ENCODE results near the gene KCNIP4. TPM values are rescaled to one million over a fixed set of nuclear protein-coding genes. Genes with fewer than 3 reads are reported as not detected.

Gene KCNIP4
- total and polyA plus RNA-seq, 2 of the 8 experiments (the other 6 are each of a cell fraction or from before 2014, with no cell fraction given) = 0.06 TPM; not detected in 1

DNA sequence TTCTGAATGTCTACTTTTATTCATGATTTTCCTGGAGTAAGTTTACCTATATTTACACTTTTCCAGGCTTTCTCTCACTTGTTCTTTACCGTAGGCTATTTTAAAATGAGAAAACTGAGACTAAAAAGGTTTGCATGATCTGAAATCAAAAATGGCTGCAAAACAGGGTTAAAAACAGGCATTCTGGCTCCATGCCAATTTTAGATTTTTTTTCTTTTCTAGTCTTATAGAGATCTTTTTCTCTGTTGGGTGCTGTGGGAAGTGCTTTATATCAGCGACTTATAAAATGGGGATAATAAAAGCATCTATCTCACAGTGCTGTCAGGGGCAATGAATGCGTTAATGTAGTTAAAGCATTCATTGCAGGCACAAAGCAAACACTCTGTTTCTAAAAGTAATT, 953.6 kb downstream of the KCNIP4 start:
- no peak for FAIRE-seq
- WGBS, 2 experiments (ENCODE audit: extremely low coverage in 1 of 2, insufficient coverage in 1 of 2, insufficient read length in 1 of 2, insufficient replicate concordance in 2 of 2, low coverage in 1 of 2, low lambda C conversion rate in 2 of 2, missing lambda C conversion rate in 1 of 2) = 96% methylated on average over 3 of the region's 3 CpGs; no CpG with 5 or more reads in 1 of the 2 experiments
- TF ChIP-seq CHD1 (IDR thresholded peaks at IDR 0.05; ENCODE audit: low read depth, low read length) (no peak), POLR2A (IDR thresholded peaks at IDR 0.05; ENCODE audit: control extremely low read depth in 1 of 2, low read depth in 2 of 2, low read length in 2 of 2) (no peak), SP2 (IDR thresholded peaks at IDR 0.05; ENCODE audit: low read length) (no peak), RXRA (IDR thresholded peaks at IDR 0.05; ENCODE audit: insufficient read depth, low read depth, low read length) (no peak), EP300 (IDR thresholded peaks at IDR 0.05; ENCODE audit: borderline replicate concordance in 1 of 2, low read depth in 2 of 2, low read length in 2 of 2) (no peak), NRF1 (IDR thresholded peaks at IDR 0.05; ENCODE audit: low read depth, low read length) (no peak), BRCA1 (IDR thresholded peaks at IDR 0.05; ENCODE audit: low read depth, low read length) (no peak), SIRT6 (IDR thresholded peaks at IDR 0.05; ENCODE audit: low read length) (no peak), CHD2 (IDR thresholded peaks at IDR 0.05; ENCODE audit: low read length) (no peak), RNF2 (IDR thresholded peaks at IDR 0.05; ENCODE audit: borderline replicate concordance, low read depth, low read length, missing control alignments, poor library complexity, severe bottlenecking) (no peak), POLR2AphosphoS5 (IDR thresholded peaks at IDR 0.05; ENCODE audit: low read depth, low read length) (no peak), CREB1 (IDR thresholded peaks at IDR 0.05) (no peak), JUND (IDR thresholded peaks at IDR 0.05; ENCODE audit: low read length) (no peak), CEBPB (IDR thresholded peaks at IDR 0.05; ENCODE audit: low read depth, low read length) (no peak)
- TF ChIP-seq, protein P1, sequence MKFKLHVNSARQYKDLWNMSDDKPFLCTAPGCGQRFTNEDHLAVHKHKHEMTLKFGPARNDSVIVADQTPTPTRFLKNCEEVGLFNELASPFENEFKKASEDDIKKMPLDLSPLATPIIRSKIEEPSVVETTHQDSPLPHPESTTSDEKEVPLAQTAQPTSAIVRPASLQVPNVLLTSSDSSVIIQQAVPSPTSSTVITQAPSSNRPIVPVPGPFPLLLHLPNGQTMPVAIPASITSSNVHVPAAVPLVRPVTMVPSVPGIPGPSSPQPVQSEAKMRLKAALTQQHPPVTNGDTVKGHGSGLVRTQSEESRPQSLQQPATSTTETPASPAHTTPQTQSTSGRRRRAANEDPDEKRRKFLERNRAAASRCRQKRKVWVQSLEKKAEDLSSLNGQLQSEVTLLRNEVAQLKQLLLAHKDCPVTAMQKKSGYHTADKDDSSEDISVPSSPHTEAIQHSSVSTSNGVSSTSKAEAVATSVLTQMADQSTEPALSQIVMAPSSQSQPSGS (IDR thresholded peaks at IDR 0.05; ENCODE audit: low read length) = no peak

More for the DNA sequence above, 953.6 kb downstream of the KCNIP4 start:
- no peak overlapping the region for H4K91ac ChIP-seq (replicated peaks; ENCODE audit: insufficient read length, low read length)
- H4K5ac ChIP-seq (ENCODE audit: insufficient read length, low read depth, low read length) = no peak overlapping the region
- no peaks in the 10 kb centered on the region for H3K27me3 ChIP-seq (replicated peaks in 1 of 4; ENCODE audit: control insufficient read depth in 3 of 4, extremely low read depth in 1 of 4, insufficient read depth in 3 of 4, low read length in 3 of 4)
- H3K23ac ChIP-seq (ENCODE audit: insufficient read length) = no peak overlapping the region
- H2BK120ac ChIP-seq (replicated peaks; ENCODE audit: low read depth, low read length) = no peak overlapping the region
- no peaks in the 10 kb centered on the region for H3K36me3 ChIP-seq (ENCODE audit: control insufficient read depth in 2 of 4, insufficient read depth in 4 of 4, low read length in 3 of 4)
- H2AFZ ChIP-seq (ENCODE audit: low read length) = no peak overlapping the region
- peaks cover 0 to 4% of the 10 kb centered on the region in 2 experiments; a peak in 1 of 4 replicates for H3K9me3 ChIP-seq (ENCODE audit: insufficient read depth in 2 of 2, low read depth in 1 of 2, low read length in 1 of 2)
- DNase-seq (ENCODE audit: low read depth in 1 of 2, low spot score in 2 of 2) = no peak
- no peak overlapping the region for H2BK15ac ChIP-seq (ENCODE audit: low read length)
- no peak overlapping the region for H2BK12ac ChIP-seq (ENCODE audit: low read depth, low read length)
- H3K79me2 ChIP-seq (ENCODE audit: control insufficient read depth in 1 of 2, insufficient read depth in 2 of 2, low read length in 2 of 2) = no peaks in the 10 kb centered on the region
- no peak overlapping the region for H2AK5ac ChIP-seq (ENCODE audit: low read depth, low read length)
- no peak overlapping the region for H3K56ac ChIP-seq (replicated peaks; ENCODE audit: insufficient read length, low read depth, low read length)
- CTCF ChIA-PET (ENCODE audit: partially characterized antibody) = no interaction called here
- H4K20me1 ChIP-seq (replicated peaks in 1 of 2; ENCODE audit: control insufficient read depth in 1 of 2, insufficient read depth in 2 of 2, low read length in 2 of 2) = no peaks in the 10 kb centered on the region
- no peak overlapping the region for H3K18ac ChIP-seq (ENCODE audit: extremely low read depth, low read length)
- no peak overlapping the region for H3K14ac ChIP-seq (ENCODE audit: insufficient read length)
- no peaks in the 10 kb centered on the region for H3K23me2 ChIP-seq (ENCODE audit: low read depth, low read length)
- POLR2A ChIA-PET (ENCODE audit: partially characterized antibody) = interaction anchor here (1.8 kb wide), 1 partner anchor 11 kb away, joined by 3 read pairs; no protein-coding TSS in a partner anchor
- no peaks in the 10 kb centered on the region for H3K79me1 ChIP-seq (ENCODE audit: low read depth, low read length)
- no peak overlapping the region for H2BK5ac ChIP-seq (ENCODE audit: low read depth, low read length)
- H3K9ac ChIP-seq (replicated peaks in 1 of 4; ENCODE audit: extremely low read depth in 1 of 4, low read depth in 3 of 4, low read length in 3 of 4) = no peak overlapping the region
- no peak overlapping the region for H3K4ac ChIP-seq (replicated peaks; ENCODE audit: insufficient read length, low read depth, low read length)
- H3K4me1 ChIP-seq (replicated peaks in 1 of 4; ENCODE audit: control insufficient read depth in 3 of 4, insufficient read depth in 4 of 4, low read length in 3 of 4) = no peaks in the 10 kb centered on the region
- H3K4me2 ChIP-seq (ENCODE audit: insufficient read depth in 1 of 2, low read depth in 2 of 2, low read length in 2 of 2) = no peak overlapping the region
- H4K8ac ChIP-seq (ENCODE audit: extremely low read depth, insufficient read depth, low read length) = no peak overlapping the region
- H3K4me3 ChIP-seq (ENCODE audit: extremely low read depth in 1 of 4, insufficient read depth in 2 of 4, low read depth in 3 of 4, low read length in 4 of 4) = no peak overlapping the region
- no peak overlapping the region for H2BK20ac ChIP-seq (ENCODE audit: low read length)
- no peak overlapping the region for H3K27ac ChIP-seq (ENCODE audit: low read depth, low read length)

Data from H1 (cell line).